ENCODE measurements around the gene TCF4. TPM values are rescaled to one million over a fixed set of nuclear protein-coding genes. Genes with fewer than 3 reads are reported as not detected.
A peak's percentile ranks its signal among the peaks of the same experiment; 100 is the strongest.

The TCF4 gene
- total and polyA plus RNA-seq, 4 donors = 14.3 to 356 (median 73.0) TPM

DNA sequence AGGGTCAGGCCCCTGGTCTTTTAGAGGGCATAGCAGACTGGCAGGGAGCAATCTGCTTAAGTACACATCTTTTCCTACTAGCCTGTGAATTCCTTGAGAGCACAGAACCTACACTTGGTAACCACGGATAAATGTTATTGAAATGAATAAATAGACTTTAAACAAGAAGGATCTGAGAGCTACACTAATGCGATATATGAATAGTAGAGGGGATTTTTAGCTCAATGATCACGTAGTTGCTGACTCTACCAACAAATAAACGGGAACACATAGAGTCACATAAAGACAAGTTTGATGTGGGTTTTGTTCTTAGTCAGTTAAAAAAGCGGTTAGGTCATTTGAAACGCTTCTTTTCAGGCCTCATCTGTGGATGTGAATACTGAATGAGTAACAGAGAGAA lies 338.4 kb downstream of the TCF4 start:
- TF ChIP-seq CTCF (IDR thresholded peaks at IDR 0.05; ENCODE audit: control extremely low read depth, extremely low read depth) = no peak
- H3K4me1 ChIP-seq (ENCODE audit: control insufficient read depth in 5 of 5, insufficient read depth in 5 of 5, low read length in 5 of 5) = peaks cover 2 to 49% (median 19%) of the 10 kb centered on the region in 5 donors
- no peak overlapping the region for H3K27ac ChIP-seq (ENCODE audit: low read depth in 1 of 2, low read length in 1 of 2)
- no peak for DNase-seq
- peaks cover 1 to 47% (median 18%) of the 10 kb centered on the region in 4 donors for H3K36me3 ChIP-seq (ENCODE audit: control insufficient read depth in 4 of 4, insufficient read depth in 4 of 4, low read length in 4 of 4)
- 89 to 95% methylated on average over 6 of the region's 6 CpGs for WGBS, 2 donors
- peaks cover 0 to 4% (median under 1%) of the 10 kb centered on the region in 4 donors for H3K9me3 ChIP-seq (ENCODE audit: control insufficient read depth in 4 of 4, insufficient read depth in 3 of 4, low read length in 3 of 4)
- no peak for ATAC-seq (ENCODE audit: insufficient read depth, low FRiP score)
- H3K27me3 ChIP-seq (ENCODE audit: control insufficient read depth in 3 of 3, insufficient read depth in 3 of 3, low read length in 2 of 3) = no peaks in the 10 kb centered on the region
- no peak overlapping the region for H3K4me3 ChIP-seq
- H3K9ac ChIP-seq (ENCODE audit: insufficient read depth in 1 of 2, low read length in 2 of 2) = no peak overlapping the region

- peaks cover 1 to 39% (median 11%) of the 10 kb centered on the region in 4 donors for H3K36me3 ChIP-seq (ENCODE audit: control insufficient read depth in 4 of 4, insufficient read depth in 4 of 4, low read length in 4 of 4)
- no peaks in the 10 kb centered on the region for H3K27me3 ChIP-seq (ENCODE audit: control insufficient read depth in 3 of 3, insufficient read depth in 3 of 3, low read length in 2 of 3)
- no peak overlapping the region for H3K4me3 ChIP-seq
- DNase-seq = no peak
- H3K27ac ChIP-seq (ENCODE audit: low read depth in 1 of 2, low read length in 1 of 2) = no peak overlapping the region
- peaks cover 0 to 1% (median 0%) of the 10 kb centered on the region in 4 donors for H3K9me3 ChIP-seq (ENCODE audit: control insufficient read depth in 4 of 4, insufficient read depth in 3 of 4, low read length in 3 of 4)
- no peak overlapping the region for H3K9ac ChIP-seq (ENCODE audit: insufficient read depth in 1 of 2, low read length in 2 of 2)
- peaks cover 3 to 60% (median 20%) of the 10 kb centered on the region in 5 donors for H3K4me1 ChIP-seq (ENCODE audit: control insufficient read depth in 5 of 5, insufficient read depth in 5 of 5, low read length in 5 of 5)
- WGBS, 2 donors = 30 to 55% methylated on average over 1 of the region's 1 CpG
- ATAC-seq (ENCODE audit: insufficient read depth, low FRiP score) = no peak
- no peak for TF ChIP-seq CTCF (IDR thresholded peaks at IDR 0.05; ENCODE audit: control extremely low read depth, extremely low read depth)
Measured at GRCh38 chr18:55248495-55248894, 339.5 kb downstream of the TCF4 start.

- H3K27me3 ChIP-seq (ENCODE audit: control insufficient read depth in 3 of 3, insufficient read depth in 3 of 3, low read length in 2 of 3) = no peaks in the 10 kb centered on the region
- no peak overlapping the region for H3K4me3 ChIP-seq
- H3K9ac ChIP-seq (ENCODE audit: insufficient read depth in 1 of 2, low read length in 2 of 2) = no peak overlapping the region
- H3K27ac ChIP-seq (ENCODE audit: low read depth in 1 of 2, low read length in 1 of 2) = peak overlapping the region; percentile 11 to 13
- H3K9me3 ChIP-seq (ENCODE audit: control insufficient read depth in 4 of 4, insufficient read depth in 3 of 4, low read length in 3 of 4) = peaks cover 0 to 1% (median 0%) of the 10 kb centered on the region in 4 donors
- DNase-seq = no peak
- TF ChIP-seq CTCF (IDR thresholded peaks at IDR 0.05; ENCODE audit: control extremely low read depth, extremely low read depth) = no peak
- WGBS, 2 donors = 89 to 92% methylated on average over 5 of the region's 5 CpGs
- H3K36me3 ChIP-seq (ENCODE audit: control insufficient read depth in 4 of 4, insufficient read depth in 4 of 4, low read length in 4 of 4) = peaks cover 1 to 43% (median 13%) of the 10 kb centered on the region in 4 donors
- H3K4me1 ChIP-seq (ENCODE audit: control insufficient read depth in 5 of 5, insufficient read depth in 5 of 5, low read length in 5 of 5) = peaks cover 3 to 52% (median 20%) of the 10 kb centered on the region in 5 donors
- no peak for ATAC-seq (ENCODE audit: insufficient read depth, low FRiP score)
Measured at GRCh38 chr18:55247032-55247431, 341.0 kb downstream of the TCF4 start.

GRCh38 chr18:55246278-55246677 lies 341.7 kb downstream of the TCF4 start:
- no peak overlapping the region for H3K27ac ChIP-seq (ENCODE audit: low read depth in 1 of 2, low read length in 1 of 2)
- no peak for ATAC-seq (ENCODE audit: insufficient read depth, low FRiP score)
- H3K9ac ChIP-seq (ENCODE audit: insufficient read depth in 1 of 2, low read length in 2 of 2) = no peak overlapping the region
- no peaks in the 10 kb centered on the region for H3K27me3 ChIP-seq (ENCODE audit: control insufficient read depth in 3 of 3, insufficient read depth in 3 of 3, low read length in 2 of 3)
- H3K4me3 ChIP-seq = no peak overlapping the region
- H3K4me1 ChIP-seq (ENCODE audit: control insufficient read depth in 5 of 5, insufficient read depth in 5 of 5, low read length in 5 of 5) = peaks cover 3 to 47% (median 20%) of the 10 kb centered on the region in 5 donors
- DNase-seq = no peak
- no peak for TF ChIP-seq CTCF (IDR thresholded peaks at IDR 0.05; ENCODE audit: control extremely low read depth, extremely low read depth)
- H3K36me3 ChIP-seq (ENCODE audit: control insufficient read depth in 4 of 4, insufficient read depth in 4 of 4, low read length in 4 of 4) = peaks cover 1 to 47% (median 17%) of the 10 kb centered on the region in 4 donors
- peaks cover 0 to 1% (median 0%) of the 10 kb centered on the region in 4 donors for H3K9me3 ChIP-seq (ENCODE audit: control insufficient read depth in 4 of 4, insufficient read depth in 3 of 4, low read length in 3 of 4)

All from lung (tissue), 12 donors.